ENCODE results near the gene FAM222B.
A peak's percentile ranks its signal among the peaks of the same experiment; 100 is the strongest.

FAM222B gene

DNA sequence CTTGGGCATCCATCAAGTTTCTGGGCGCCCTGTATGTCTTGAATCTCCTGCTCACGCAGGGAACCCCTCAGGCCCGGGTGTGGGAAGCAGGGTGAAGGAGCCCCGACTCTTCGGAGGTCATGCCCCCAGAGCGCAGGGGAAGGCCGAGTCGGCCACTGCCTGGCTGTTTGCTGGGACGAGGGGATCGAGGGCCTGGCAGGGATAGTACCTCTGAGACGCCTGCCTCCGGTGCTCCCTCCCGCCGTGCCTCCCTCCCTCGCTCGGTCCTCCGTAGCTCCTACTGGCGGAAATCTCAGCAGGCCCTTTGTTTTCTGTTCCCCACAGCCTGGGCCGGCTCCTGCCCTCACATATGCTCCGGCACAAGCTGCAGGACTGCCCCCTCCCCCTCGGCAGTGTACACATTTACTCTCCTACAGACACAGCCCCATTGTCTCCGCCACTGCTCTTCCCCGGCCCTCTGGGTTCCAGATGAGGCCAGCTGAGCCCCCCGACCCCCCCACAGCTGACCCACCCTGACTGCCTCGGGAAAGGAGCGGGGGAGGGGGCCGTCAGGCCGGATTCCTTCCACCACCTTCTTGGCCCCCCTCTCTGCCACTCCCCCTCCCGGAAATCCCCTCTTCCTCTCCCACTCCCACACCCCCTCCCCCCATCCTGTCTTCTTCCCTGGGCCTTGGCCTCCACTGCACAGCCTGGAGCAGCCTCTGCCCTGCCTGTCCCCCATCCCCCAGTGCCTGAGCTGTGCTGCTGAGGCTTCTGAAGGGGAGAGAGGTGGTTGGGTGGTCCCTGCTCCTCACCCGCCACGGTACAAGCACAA is 97.4 kb downstream of the FAM222B start (continued):
- TF ChIP-seq ZNF366 (tag by site-specific recombination; conservative IDR thresholded peaks at IDR 0.05) = peak; percentile 53
- 0 out of 2 replicates have a peak, but pooled peaks have one; percentile 18 for TF ChIP-seq ZNF335 (tag by site-specific recombination; conservative IDR thresholded peaks at IDR 0.05)
- TF ChIP-seq, protein P1, sequence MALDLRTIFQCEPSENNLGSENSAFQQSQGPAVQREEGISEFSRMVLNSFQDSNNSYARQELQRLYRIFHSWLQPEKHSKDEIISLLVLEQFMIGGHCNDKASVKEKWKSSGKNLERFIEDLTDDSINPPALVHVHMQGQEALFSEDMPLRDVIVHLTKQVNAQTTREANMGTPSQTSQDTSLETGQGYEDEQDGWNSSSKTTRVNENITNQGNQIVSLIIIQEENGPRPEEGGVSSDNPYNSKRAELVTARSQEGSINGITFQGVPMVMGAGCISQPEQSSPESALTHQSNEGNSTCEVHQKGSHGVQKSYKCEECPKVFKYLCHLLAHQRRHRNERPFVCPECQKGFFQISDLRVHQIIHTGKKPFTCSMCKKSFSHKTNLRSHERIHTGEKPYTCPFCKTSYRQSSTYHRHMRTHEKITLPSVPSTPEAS (tag by site-specific recombination; IDR thresholded peaks at IDR 0.05) = no peak
- no peak for TF ChIP-seq ZNF211 (tag by site-specific recombination; IDR thresholded peaks at IDR 0.05; ENCODE audit: low read depth)
- no peak for TF ChIP-seq ZNF48 (tag by site-specific recombination; IDR thresholded peaks at IDR 0.05)
- no peak for TF ChIP-seq ZNF473 (tag by site-specific recombination; IDR thresholded peaks at IDR 0.05)
- no peak for TF ChIP-seq ZNF639 (tag by site-specific recombination; IDR thresholded peaks at IDR 0.05)
- TF ChIP-seq, protein P2, sequence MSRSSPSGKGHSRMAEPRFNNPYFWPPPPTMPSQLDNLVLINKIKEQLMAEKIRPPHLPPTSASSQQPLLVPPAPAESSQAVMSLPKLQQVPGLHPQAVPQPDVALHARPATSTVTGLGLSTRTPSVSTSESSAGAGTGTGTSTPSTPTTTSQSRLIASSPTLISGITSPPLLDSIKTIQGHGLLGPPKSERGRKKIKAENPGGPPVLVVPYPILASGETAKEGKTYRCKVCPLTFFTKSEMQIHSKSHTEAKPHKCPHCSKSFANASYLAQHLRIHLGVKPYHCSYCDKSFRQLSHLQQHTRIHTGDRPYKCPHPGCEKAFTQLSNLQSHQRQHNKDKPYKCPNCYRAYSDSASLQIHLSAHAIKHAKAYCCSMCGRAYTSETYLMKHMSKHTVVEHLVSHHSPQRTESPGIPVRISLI (tag by site-specific recombination; IDR thresholded peaks at IDR 0.05) = no peak
- no peak for TF ChIP-seq ZNF132 (tag by site-specific recombination; IDR thresholded peaks at IDR 0.05; ENCODE audit: borderline replicate concordance)
- TF ChIP-seq ZNF670 (tag by site-specific recombination; IDR thresholded peaks at IDR 0.05; ENCODE audit: low read depth) = no peak
- peak; percentile 49; the same call in 1 of the 2 replicates for TF ChIP-seq ZBTB7A (tag by site-specific recombination; IDR thresholded peaks at IDR 0.05; ENCODE audit: low read depth)
- TF ChIP-seq, protein P3, sequence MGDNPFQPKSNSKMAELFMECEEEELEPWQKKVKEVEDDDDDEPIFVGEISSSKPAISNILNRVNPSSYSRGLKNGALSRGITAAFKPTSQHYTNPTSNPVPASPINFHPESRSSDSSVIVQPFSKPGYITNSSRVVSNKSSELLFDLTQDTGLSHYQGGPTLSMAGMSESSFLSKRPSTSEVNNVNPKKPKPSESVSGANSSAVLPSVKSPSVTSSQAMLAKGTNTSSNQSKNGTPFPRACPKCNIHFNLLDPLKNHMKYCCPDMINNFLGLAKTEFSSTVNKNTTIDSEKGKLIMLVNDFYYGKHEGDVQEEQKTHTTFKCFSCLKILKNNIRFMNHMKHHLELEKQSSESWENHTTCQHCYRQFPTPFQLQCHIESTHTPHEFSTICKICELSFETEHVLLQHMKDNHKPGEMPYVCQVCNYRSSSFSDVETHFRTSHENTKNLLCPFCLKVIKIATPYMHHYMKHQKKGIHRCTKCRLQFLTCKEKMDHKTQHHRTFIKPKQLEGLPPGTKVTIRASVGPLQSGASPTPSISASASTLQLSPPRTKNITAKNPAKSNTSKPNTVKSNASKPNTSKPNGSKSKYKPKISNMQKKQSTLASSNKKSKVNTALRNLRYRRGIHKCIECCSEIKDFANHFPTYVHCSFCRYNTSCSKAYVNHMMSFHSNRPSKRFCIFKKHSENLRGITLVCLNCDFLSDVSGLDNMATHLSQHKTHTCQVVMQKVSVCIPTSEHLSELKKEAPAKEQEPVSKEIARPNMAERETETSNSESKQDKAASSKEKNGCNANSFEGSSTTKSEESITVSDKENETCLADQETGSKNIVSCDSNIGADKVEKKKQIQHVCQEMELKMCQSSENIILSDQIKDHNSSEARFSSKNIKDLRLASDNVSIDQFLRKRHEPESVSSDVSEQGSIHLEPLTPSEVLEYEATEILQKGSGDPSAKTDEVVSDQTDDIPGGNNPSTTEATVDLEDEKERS (tag by site-specific recombination; IDR thresholded peaks at IDR 0.05) = no peak
- no peak for TF ChIP-seq ZNF501 (tag by site-specific recombination; IDR thresholded peaks at IDR 0.05)
- TF ChIP-seq MYNN (tag by site-specific recombination; IDR thresholded peaks at IDR 0.05; ENCODE audit: borderline replicate concordance) = no peak
- TF ChIP-seq ZNF266 (tag by site-specific recombination; IDR thresholded peaks at IDR 0.05; ENCODE audit: low read depth) = no peak
- TF ChIP-seq OSR2 (tag by site-specific recombination; IDR thresholded peaks at IDR 0.05) = peak; percentile 25
- no peak for TF ChIP-seq ZNF626 (tag by site-specific recombination; IDR thresholded peaks at IDR 0.05)
- TF ChIP-seq, protein P4, sequence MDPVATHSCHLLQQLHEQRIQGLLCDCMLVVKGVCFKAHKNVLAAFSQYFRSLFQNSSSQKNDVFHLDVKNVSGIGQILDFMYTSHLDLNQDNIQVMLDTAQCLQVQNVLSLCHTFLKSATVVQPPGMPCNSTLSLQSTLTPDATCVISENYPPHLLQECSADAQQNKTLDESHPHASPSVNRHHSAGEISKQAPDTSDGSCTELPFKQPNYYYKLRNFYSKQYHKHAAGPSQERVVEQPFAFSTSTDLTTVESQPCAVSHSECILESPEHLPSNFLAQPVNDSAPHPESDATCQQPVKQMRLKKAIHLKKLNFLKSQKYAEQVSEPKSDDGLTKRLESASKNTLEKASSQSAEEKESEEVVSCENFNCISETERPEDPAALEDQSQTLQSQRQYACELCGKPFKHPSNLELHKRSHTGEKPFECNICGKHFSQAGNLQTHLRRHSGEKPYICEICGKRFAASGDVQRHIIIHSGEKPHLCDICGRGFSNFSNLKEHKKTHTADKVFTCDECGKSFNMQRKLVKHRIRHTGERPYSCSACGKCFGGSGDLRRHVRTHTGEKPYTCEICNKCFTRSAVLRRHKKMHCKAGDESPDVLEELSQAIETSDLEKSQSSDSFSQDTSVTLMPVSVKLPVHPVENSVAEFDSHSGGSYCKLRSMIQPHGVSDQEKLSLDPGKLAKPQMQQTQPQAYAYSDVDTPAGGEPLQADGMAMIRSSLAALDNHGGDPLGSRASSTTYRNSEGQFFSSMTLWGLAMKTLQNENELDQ (tag by site-specific recombination; IDR thresholded peaks at IDR 0.05; ENCODE audit: low read depth) = no peak
- TF ChIP-seq HOXA7 (CRISPR knock-in tag; IDR thresholded peaks at IDR 0.05; ENCODE audit: borderline replicate concordance) = no peak
- no peak for TF ChIP-seq GLIS1 (tag by site-specific recombination; IDR thresholded peaks at IDR 0.05)
- no peak for TF ChIP-seq ZNF292 (tag by site-specific recombination; IDR thresholded peaks at IDR 0.05; ENCODE audit: borderline replicate concordance, low read depth)
- TF ChIP-seq ZNF621 (tag by site-specific recombination; IDR thresholded peaks at IDR 0.05) = no peak
- TF ChIP-seq PRDM1 (tag by site-specific recombination; IDR thresholded peaks at IDR 0.05) = no peak
- TF ChIP-seq ZFP41 (tag by site-specific recombination; IDR thresholded peaks at IDR 0.05; ENCODE audit: borderline replicate concordance) = no peak
- TF ChIP-seq CTCF (tag by site-specific recombination; IDR thresholded peaks at IDR 0.05) = no peak
- TF ChIP-seq SP2 (tag by site-specific recombination; IDR thresholded peaks at IDR 0.05) = peak; percentile 62
- TF ChIP-seq ZNF311 (tag by site-specific recombination; IDR thresholded peaks at IDR 0.05; ENCODE audit: borderline replicate concordance) = no peak

Data from HEK293 (cell line).